22Rv1 (cell line): Measurements from ENCODE around the gene DTX2.
"Not testable (repeated sequence)": the region's sequence is repeated elsewhere in the genome, so short reads cannot be mapped to it uniquely, and the experiment has no call there.

Source experiments
- H3K27ac ChIP-seq: fragments of 450-650 bp; 2 replicates; pipeline ENCODE4 v1.5.1; 2017
- ZFX ChIP-seq: fragments of 450-650 bp; IDR thresholded peaks from 2 replicates; pipeline ENCODE4 v1.6.1; 2017; ENCODE audit warnings: antibody characterized with exemption, borderline replicate concordance
- TF ChIP-seq, protein P1 (sequence below): fragments of 450-650 bp; IDR thresholded peaks from 2 replicates; pipeline ENCODE4 v1.5.1; 2017; ENCODE audit warnings: mild to moderate bottlenecking

The DTX2 gene

GRCh38 chr7:76495717-76496116, 34.2 kb downstream of the DTX2 start:
- not testable (repeated sequence) for H3K27ac ChIP-seq

GRCh38 chr7:76497918-76498582, 36.5 kb downstream of the DTX2 start:
- not testable (repeated sequence) for H3K27ac ChIP-seq

DNA sequence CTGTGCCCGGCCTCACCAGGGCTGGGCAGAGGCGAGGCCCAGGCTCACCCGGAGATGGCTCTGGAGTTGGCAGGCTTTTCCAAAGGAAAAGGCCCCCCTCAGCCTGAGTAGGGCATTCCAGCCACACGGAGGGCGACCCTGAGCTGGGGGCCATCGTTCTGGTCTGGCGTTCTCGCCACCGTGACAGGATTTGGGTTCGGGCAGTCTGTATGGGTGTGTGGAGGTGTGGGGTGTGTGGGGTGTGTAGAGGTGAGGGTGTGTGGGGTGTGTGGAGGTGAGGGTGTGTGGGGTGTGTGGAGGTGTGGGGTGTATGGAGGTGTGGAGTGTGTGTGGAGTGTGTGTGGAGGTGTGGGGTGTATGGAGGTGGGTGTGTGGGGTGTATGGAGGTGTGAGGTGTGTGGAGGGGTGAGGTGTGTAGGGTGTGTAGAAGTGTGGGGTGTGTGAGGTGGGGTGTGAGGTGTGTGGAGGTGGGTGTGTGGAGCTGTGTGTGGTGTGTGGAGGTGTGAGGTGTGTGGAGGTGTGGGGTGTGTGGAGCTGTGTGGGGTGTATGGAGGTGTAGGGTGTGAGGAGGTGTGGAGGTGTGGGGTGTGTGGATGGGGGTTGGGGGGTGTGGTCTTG, 37.2 kb downstream of the DTX2 start:
- not testable (repeated sequence) for H3K27ac ChIP-seq

GRCh38 chr7:76499201-76499923, 37.9 kb downstream of the DTX2 start:
- not testable (repeated sequence) for H3K27ac ChIP-seq

GRCh38 chr7:76499924-76500241, 38.4 kb downstream of the DTX2 start:
- H3K27ac ChIP-seq, result not testable (repeated sequence)

DNA sequence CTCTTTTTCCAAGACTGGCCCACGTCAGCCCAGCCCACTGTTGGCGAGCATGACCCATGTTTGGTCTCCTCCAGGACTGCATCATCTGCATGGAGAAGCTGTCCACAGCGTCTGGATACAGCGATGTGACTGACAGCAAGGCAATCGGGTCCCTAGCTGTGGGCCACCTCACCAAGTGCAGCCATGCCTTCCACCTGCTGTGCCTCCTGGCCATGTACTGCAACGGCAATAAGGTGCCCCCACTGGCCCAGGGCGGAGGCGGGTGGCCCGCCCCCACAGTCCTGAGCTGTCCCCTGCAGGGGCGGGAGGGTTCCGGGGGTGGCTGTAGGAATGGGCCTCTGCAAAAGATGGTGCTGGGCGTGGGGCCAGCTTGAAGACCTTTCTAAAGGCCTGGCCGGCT, 40.7 kb downstream of the DTX2 start:
- not testable (repeated sequence) for H3K27ac ChIP-seq

DNA sequence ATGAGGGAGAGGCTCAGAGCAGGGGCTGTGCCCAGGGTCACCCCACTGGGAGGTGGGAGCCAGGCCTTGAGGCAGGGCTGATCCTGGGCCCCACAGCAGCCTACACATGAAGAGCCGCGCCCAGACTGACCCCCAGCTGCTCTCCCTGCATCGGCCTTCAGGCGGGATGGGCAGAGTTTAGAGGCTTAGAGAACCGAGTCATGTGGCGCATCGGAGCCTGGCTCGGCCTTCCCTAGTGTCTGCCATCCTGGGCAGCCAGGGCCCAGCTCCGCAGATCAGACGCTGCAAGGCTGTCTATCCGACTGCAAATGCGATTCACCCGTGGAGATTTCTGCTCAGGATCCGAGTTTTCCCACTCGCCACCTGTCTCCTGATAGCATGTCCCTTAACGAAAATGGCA, 41.3 kb downstream of the DTX2 start:
- H3K27ac ChIP-seq, result not testable (repeated sequence)

DNA sequence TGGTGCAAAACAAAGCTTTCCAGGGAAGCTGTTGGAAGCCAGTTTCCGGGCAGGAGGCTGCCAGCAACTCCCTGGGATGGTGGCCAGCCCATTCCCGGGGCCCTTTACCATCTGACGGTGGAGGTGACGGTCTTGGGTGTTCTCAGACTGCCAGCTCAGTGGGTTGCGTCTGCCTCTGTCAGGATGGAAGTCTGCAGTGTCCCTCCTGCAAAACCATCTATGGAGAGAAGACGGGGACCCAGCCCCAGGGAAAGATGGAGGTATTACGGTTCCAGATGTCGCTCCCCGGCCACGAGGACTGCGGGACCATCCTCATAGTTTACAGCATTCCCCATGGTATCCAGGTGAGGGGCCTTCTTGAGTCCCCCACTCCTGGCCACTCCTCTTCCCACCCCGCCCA, 41.7 kb downstream of the DTX2 start:
- H3K27ac ChIP-seq, result not testable (repeated sequence)

- H3K27ac ChIP-seq, result not testable (repeated sequence)
Observed at GRCh38 chr7:76504351-76505167, 43.0 kb downstream of the DTX2 start.

DNA sequence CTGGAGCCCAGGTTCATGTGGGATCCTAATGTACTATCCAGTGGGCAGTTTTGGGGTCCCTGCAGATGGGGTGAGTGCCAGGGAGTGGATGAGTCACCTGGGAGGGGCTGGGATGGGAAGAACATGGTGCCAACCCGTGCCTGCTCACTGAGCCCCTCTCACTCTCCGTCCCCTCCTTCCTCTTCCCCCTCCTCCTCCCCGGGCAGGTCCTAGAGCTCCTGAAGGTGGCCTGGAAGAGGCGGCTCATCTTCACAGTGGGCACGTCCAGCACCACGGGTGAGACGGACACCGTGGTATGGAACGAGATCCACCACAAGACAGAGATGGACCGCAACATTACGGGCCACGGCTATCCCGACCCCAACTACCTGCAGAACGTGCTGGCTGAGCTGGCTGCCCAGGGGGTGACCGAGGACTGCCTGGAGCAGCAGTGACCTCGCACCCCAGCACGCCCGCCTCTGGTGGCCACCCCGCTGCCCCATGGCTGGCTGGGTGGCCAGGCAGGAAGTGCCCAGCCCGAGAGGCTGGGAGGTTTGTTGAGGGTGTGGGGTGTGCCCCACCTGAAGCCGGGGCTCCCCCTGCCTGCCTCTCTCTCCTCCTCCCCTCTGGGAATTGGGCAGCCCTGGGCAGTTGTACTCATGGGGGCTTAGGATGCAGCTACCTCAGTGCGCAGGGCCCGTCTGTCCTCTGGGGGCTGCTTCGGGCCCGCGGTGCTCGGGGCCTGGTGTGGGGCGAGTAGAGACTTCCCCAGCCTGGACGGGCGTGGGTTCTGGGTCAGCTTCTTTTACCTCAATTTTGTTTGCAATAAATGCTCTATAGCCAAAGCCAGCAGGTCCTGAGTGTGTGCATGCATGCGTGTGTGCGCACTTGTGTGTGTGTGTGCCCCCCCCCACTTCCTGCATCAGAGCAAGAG, 43.9 kb downstream of the DTX2 start:
- TF ChIP-seq, protein P1, sequence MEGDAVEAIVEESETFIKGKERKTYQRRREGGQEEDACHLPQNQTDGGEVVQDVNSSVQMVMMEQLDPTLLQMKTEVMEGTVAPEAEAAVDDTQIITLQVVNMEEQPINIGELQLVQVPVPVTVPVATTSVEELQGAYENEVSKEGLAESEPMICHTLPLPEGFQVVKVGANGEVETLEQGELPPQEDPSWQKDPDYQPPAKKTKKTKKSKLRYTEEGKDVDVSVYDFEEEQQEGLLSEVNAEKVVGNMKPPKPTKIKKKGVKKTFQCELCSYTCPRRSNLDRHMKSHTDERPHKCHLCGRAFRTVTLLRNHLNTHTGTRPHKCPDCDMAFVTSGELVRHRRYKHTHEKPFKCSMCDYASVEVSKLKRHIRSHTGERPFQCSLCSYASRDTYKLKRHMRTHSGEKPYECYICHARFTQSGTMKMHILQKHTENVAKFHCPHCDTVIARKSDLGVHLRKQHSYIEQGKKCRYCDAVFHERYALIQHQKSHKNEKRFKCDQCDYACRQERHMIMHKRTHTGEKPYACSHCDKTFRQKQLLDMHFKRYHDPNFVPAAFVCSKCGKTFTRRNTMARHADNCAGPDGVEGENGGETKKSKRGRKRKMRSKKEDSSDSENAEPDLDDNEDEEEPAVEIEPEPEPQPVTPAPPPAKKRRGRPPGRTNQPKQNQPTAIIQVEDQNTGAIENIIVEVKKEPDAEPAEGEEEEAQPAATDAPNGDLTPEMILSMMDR, result no peak
- TF ChIP-seq ZFX, result no peak
- no peak overlapping the region for H3K27ac ChIP-seq

DNA sequence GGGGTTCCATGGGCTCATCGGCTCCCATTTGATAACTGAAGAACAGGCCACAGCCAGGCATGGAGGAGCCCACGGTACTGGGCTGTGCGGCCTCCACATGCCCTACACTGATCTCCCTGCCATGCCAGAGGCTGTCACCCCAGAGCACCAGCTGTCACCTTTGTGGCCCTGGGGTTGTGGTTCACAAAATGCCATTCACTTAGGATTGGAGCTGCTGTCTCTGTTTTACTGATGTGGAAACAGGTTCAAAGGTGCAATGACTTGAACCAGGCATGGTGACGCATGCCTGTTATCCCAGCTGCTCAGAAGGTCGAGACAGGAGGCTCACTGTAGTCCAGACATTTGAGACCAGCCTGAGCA, 44.6 kb downstream of the DTX2 start:
- TF ChIP-seq ZFX, result no peak
- TF ChIP-seq, protein P1, result no peak
- H3K27ac ChIP-seq, result no peak overlapping the region

GRCh38 chr7:76506643-76507042, 45.1 kb downstream of the DTX2 start:
- not testable (repeated sequence) for H3K27ac ChIP-seq
